A673 (cell line): ENCODE data around the gene SLC35G6. TPM values are rescaled to one million over a fixed set of nuclear protein-coding genes. Genes with fewer than 3 reads are reported as not detected.

Experiments used
- BruUV-seq: library from RNA; stranded (reverse); fragments of 400-500 nt; replicated peaks from 2 replicates; lab custom pipeline; 2021; lab: Mats Ljungman, UMichigan
- CTCF ChIA-PET: fragments of 300-600 bp; sonication (Branson Sonifier 250); formaldehyde crosslinking; loops from one replicate; lab custom pipeline; 2022; ENCODE audit warnings: antibody characterized with exemption; lab: Charles Lee
- POLR2A ChIA-PET: fragments of 300-600 bp; sonication (Branson Sonifier 250); formaldehyde crosslinking; loops from one replicate; lab custom pipeline; 2022; ENCODE audit warnings: antibody characterized with exemption; ENCODE audit not compliant: low non-redundant PET; lab: Charles Lee
- DNase-seq: peaks from one replicate; pipeline ENCODE4 v3.0.0-alpha.2; 2015; ENCODE audit warnings: low spot score
- H3K27ac ChIP-seq: fragments of 200-600 bp; sonication (generic); 2 replicates; pipeline ENCODE4 v1.5.1; 2016; ENCODE audit warnings: mixed run types, low read depth, mild to moderate bottlenecking, mixed read lengths, antibody characterized with exemption, low read length; ENCODE audit not compliant: poor library complexity, severe bottlenecking
- H3K27me3 ChIP-seq: fragments of 200-600 bp; sonication (generic); replicated peaks from 2 replicates; pipeline ENCODE4 v1.6.1; 2017; ENCODE audit warnings: mixed run types, low read depth, mild to moderate bottlenecking, mixed read lengths, antibody characterized with exemption, low read length; ENCODE audit not compliant: insufficient read depth, poor library complexity
- H3K36me3 ChIP-seq: fragments of 200-600 bp; sonication (generic); 2 replicates; pipeline ENCODE4 v1.6.1; 2016; ENCODE audit warnings: mixed run types, mild to moderate bottlenecking, mixed read lengths, antibody characterized with exemption, low read length; ENCODE audit not compliant: insufficient read depth, poor library complexity, severe bottlenecking
- H3K4me1 ChIP-seq: fragments of 200-600 bp; sonication (generic); 2 replicates; pipeline ENCODE4 v1.6.1; 2017; ENCODE audit warnings: mixed run types, mild to moderate bottlenecking, mixed read lengths, antibody characterized with exemption, low read length; ENCODE audit not compliant: insufficient read depth, poor library complexity, severe bottlenecking
- H3K4me3 ChIP-seq: fragments of 200-600 bp; sonication (generic); 2 replicates; pipeline ENCODE4 v1.5.1; 2016; ENCODE audit warnings: low read depth, mixed run types, mild to moderate bottlenecking, mixed read lengths, low read length; ENCODE audit not compliant: poor library complexity, severe bottlenecking
- H3K9me3 ChIP-seq: fragments of 200-600 bp; sonication (generic); 2 replicates; pipeline ENCODE4 v1.6.1; 2016; ENCODE audit warnings: mixed run types, low read depth, mild to moderate bottlenecking, mixed read lengths, antibody characterized with exemption, low read length; ENCODE audit not compliant: poor library complexity, severe bottlenecking
- EZH2 ChIP-seq: fragments of 200-600 bp; sonication (generic); IDR thresholded peaks from 2 replicates; pipeline ENCODE4 v1.6.1; 2017; ENCODE audit warnings: borderline replicate concordance, low read depth, mild to moderate bottlenecking, mixed read lengths, antibody characterized with exemption, low read length; ENCODE audit not compliant: poor library complexity, severe bottlenecking
- intact Hi-C: fragments of 100-400 bp; cut with micrococcal nuclease; formaldehyde crosslinking; loops from one replicate; pipeline ENCODE4 v1.10.0; 2022; ENCODE audit not compliant: unreplicated experiment
- total RNA-seq: library from RNA; stranded (reverse); gene quantifications from 2 replicates; pipeline ENCODE4 v1.2.3, GENCODE V29; 2021
- TF ChIP-seq, protein P1 (sequence below): fragments of 300-800, 200-600 bp; sonication (generic); conservative IDR thresholded peaks from 2 replicates; pipeline ENCODE4 v1.5.1; 2017; ENCODE audit warnings: low read depth, mild to moderate bottlenecking, antibody characterized with exemption, low read length, moderate library complexity, mixed read lengths

The SLC35G6 gene
- total RNA-seq, 1 experiment from 2014 or later, result not detected

DNA sequence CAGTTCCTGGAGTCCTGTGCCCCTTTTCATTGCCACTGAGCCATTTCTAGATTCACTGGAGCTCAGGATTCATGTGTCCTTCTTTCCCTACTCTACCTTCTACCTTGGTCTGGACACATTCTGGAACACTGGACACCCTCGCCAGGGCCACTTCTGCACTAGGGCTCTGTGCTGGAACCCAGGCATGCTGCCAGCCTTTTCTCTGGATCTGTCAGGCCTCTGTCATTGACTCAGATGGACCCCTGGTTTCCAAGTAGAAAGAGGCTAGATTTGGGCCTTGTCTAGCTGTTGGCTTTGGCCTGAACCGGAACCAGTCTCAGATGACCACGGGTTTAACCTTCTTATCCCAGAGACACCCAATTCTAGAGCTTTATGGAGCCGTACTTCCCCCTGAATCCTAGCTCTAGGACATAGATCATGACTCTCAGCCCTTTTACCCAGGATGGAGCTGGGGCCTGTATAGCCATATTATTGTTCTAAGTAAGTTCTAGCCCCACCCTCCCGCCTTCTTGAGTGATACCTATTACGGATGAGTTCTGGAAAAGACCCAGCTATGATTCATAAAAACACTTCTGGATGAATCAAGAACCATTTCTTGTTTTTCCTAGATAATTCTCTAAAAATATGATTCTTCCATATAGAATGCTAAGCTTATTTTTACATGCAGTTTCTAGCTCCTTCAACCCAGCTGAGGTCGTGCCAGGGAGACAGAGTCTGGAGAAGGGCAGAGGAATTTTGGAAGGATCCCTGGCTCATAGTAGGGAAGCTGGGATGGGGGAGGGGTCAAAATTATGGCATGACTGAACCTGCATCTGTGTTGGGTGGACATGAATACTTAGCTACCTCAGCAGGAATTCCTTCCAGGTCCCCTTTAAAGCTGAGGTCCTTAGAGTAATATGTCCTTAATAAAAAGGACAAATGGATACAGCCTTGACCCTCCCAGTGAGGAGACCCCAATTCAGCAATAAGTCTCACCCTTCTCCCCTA, 37.5 kb upstream of the SLC35G6 start:
- H3K9me3 ChIP-seq, result no peaks in the 10 kb centered on the region
- ChIA-PET CTCF (no interaction called here), POLR2A (no interaction called here)
- H3K27ac ChIP-seq, result peak overlapping the region; percentile 51
- no peak for DNase-seq
- TF ChIP-seq, protein P1, sequence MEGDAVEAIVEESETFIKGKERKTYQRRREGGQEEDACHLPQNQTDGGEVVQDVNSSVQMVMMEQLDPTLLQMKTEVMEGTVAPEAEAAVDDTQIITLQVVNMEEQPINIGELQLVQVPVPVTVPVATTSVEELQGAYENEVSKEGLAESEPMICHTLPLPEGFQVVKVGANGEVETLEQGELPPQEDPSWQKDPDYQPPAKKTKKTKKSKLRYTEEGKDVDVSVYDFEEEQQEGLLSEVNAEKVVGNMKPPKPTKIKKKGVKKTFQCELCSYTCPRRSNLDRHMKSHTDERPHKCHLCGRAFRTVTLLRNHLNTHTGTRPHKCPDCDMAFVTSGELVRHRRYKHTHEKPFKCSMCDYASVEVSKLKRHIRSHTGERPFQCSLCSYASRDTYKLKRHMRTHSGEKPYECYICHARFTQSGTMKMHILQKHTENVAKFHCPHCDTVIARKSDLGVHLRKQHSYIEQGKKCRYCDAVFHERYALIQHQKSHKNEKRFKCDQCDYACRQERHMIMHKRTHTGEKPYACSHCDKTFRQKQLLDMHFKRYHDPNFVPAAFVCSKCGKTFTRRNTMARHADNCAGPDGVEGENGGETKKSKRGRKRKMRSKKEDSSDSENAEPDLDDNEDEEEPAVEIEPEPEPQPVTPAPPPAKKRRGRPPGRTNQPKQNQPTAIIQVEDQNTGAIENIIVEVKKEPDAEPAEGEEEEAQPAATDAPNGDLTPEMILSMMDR, result no peak
- no peak for TF ChIP-seq EZH2
- intact Hi-C loops, result no loop called here
- H3K36me3 ChIP-seq, result no peaks in the 10 kb centered on the region
- H3K4me1 ChIP-seq, result peaks cover 32% of the 10 kb centered on the region
- no TSS peak for BruUV-seq
- no peaks in the 10 kb centered on the region for H3K27me3 ChIP-seq
- no peak overlapping the region for H3K4me3 ChIP-seq

DNA sequence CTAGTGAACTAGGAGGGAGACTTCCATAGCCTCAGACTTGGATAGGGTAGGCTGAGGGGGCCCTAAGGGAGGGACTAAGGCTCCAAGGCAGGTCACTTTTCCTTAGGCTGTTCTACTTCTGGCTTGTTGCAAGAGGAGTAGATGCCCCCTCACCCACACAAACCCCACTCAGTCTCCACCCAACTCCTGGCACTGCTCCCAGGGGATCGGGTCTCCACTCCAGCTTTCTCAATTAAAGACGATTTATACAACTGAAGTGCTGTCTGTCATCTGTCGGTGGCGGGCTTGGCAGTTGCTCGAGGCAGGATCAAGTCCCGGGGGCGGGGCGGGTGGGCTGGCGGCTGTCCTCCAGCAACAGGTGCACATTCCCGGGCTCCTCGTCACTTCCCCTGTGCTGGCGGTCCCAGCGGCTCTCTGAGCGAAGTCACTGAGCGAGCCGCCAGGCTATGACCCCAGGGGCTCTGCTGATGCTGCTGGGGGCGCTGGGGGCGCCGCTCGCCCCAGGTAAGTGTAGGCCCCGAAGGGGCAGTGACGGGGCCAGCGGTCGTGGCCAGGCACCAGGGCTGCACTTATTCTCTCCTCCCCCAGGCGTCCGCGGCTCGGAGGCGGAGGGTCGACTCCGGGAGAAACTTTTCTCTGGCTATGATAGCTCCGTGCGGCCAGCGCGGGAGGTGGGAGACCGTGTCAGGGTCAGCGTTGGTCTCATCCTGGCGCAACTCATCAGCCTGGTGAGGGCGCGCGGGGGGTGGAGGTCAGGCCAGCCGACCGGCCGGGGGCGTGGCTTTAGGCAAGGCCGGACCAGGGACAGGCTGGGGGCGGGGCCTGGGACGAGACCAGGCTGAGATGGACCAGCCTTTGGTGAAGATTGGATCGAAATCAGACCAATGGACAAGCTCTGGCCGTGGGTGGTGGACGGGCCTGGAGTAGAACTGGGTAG, 36.3 kb upstream of the SLC35G6 start, which contains the start of gene CHRNB1:
Gene CHRNB1 (plus strand): TSS at position 380 of the 937 bp plus-strand sequence. CDS start 67 bp downstream, at position 447.
- Histone ChIP-seq H3K27me3 (no peaks in the 10 kb centered on the region), H3K27ac (peak within 1 kb of the TSS; percentile 73), H3K9me3 (no peaks in the 10 kb centered on the region), H3K36me3 (no peaks in the 10 kb centered on the region), H3K4me3 (peak within 1 kb of the TSS; percentile 45), H3K4me1 (peaks cover 29% of the 10 kb centered on the region)
- intact Hi-C loops, result no loop called here
- BruUV-seq, result no TSS peak
- ChIA-PET CTCF (no interaction called here), POLR2A (no interaction called here)
- DNase-seq, result peak; percentile 68
- TF ChIP-seq, protein P1, result no peak
- no peak for TF ChIP-seq EZH2

DNA sequence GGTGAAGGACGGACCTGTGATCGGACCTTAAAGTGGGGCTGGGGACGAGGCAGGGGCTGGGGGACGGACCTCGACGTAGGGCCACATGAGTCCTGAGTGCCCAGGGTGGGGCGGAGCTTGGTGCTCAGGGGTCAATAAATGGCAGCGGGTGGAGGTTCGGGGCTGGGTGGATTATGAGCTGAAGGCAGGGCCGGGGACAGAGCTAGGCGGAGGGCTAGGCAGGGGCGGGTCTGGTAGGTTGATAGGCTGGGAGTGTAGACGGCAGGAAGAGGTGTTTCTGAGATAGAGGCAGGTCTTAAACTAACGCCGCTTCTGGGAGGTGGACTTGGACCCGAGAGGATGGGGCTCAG, 35.7 kb upstream of the SLC35G6 start:
- peak overlapping the region; percentile 45 for H3K4me3 ChIP-seq
- intact Hi-C loops, result no loop called here
- ChIA-PET CTCF (interaction anchor here (0.5 kb wide), 1 partner anchor 42 kb away, joined by 5 read pairs; the partner anchor contains the start of gene TMEM256), POLR2A (interaction anchor here (1.0 kb wide), 1 partner anchor 10 kb away, joined by 5 read pairs; the partner anchor contains the start of gene TMEM102)
- no TSS peak for BruUV-seq
- peak overlapping the region; percentile 73 for H3K27ac ChIP-seq
- TF ChIP-seq EZH2, result no peak
- TF ChIP-seq, protein P1, result no peak
- no peaks in the 10 kb centered on the region for H3K9me3 ChIP-seq
- peaks cover 27% of the 10 kb centered on the region for H3K4me1 ChIP-seq
- H3K36me3 ChIP-seq, result no peaks in the 10 kb centered on the region
- no peak for DNase-seq
- no peaks in the 10 kb centered on the region for H3K27me3 ChIP-seq
